Endometrial microvascular endothelial cells (primary cell): ENCODE results near the gene HLA-DQB1. TPM values are rescaled to one million over a fixed set of nuclear protein-coding genes. Genes with fewer than 3 reads are reported as not detected.
"Not testable (repeated sequence)": the region's sequence is repeated elsewhere in the genome, so short reads cannot be mapped to it uniquely, and the experiment has no call there.

Experiments
- in situ Hi-C: cut with HindIII; loops from 2 replicates; pipeline ENCODE4 v1.10.0; 2017; ENCODE audit warnings: low sequenced_read_pairs, low pct_unique_long_range_greater_than_20kb; ENCODE audit errors: inconsistent ontology term
- total RNA-seq: library from RNA; depleted of rRNA; stranded (reverse); fragments of >200 nt; gene quantifications from one replicate; pipeline ENCODE4 v1.2.3, GENCODE V29; 2015; ENCODE audit errors: inconsistent ontology term

Gene HLA-DQB1
- not detected for total RNA-seq

DNA sequence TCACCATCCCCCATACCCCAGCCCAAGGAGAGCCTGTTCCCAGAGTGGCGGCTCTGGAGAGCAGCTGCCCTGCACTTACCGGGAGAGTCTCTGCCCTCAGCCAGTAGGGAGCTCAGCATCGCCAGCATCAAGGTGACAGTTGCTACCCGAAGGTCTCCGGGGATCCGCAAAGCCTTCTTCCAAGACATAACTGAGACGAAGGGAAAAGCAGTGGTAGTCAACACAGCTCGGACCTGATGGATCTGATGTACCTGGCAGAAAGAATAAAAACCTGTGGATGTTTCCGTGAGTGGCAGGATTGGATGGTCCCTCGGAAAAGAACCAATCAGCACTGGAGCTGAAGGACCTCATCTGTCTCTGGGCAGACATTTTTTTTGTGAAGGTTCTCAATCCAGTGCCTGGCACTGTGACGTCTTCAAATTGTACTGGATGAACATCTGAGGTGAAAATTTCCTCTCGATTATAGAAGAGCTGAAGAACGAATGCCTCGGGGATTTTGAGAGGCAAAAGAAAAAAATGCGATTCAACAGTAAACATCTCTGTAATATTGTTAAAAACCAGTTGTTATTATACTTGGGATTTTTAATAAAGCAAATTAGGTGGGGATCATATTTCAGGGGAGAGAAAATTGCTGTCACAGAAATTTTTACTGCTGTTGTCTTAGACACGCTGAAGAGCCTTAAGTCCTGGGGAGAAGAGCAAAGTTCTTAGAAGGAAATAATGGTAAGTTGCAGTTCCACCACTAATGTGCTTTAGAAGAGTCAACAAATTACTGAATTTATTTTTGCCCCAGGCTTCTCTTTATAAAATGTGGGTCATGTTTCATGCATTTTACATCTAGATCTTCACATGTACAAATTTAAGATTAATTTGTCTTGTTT, at the start of gene HLA-DQB1:
Gene HLA-DQB1, minus strand, starts transcription at position 238 of the 881 bp plus-strand sequence. Its CDS starts 50 bp downstream, at position 188.
- in situ Hi-C loops: no loop called here

DNA sequence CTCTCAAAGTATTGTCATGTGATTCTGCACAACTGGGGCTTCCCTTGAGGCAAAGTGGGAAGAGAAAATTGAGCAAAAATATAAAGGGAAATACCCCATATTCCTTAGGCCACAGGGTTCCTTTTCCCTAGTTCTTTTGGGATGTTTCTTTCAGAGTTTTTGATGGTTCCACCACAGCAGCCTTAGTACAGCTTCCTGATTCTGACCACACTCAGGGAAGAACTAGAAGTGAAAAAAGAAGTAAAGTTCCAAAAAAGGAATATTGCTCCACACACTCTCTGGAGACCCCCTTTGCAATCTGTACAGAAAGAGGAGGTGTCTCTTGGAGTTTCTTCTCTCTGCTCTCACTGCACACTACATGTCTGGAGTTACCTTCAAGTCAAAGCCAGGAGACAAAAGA, 46.8 kb upstream of the HLA-DQB1 start:
- in situ Hi-C loops: no loop called here

DNA sequence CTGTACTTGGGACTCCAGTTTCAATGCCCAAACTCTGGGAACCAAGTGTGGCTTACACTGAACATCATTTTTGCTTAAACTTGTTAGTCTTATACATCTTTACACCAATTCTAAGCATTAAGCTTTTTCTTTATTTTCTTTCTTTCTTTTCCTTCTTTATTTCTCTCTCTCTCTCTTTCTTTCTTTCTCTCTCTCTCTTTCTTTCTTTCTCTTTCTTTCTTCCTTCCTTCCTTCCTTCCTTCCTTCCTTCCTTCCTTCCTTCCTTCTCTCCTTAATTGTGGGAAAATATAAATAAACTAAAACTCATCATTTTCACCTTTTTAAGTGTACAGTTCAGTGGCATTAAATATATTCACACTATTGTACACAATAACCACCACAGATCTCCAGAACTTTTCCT, 43.2 kb upstream of the HLA-DQB1 start:
- in situ Hi-C loops: no loop called here

- in situ Hi-C loops: not testable (repeated sequence)
Observed at GRCh38 chr6:32705164-32705563, 38.7 kb upstream of the HLA-DQB1 start.

DNA sequence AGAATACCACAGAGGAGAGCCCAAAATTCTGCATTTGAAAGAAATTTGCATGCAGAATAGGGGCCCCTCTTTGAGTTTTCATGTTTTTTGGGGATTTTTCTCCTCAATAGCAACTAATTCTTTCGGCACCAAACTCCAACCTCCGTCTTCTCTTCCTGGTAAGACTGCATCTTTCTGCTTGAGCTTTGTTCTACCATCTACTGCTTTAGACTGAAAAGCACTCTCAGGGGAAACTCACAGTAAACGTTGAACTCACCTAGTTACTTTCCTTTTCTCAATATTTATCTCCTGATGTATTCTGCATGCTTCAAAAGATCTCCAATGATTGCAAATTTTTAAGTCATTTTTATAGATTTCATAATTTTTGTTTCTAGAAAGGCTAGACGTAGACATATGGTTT, 36.9 kb upstream of the HLA-DQB1 start:
- in situ Hi-C loops: no loop called here

GRCh38 chr6:32700391-32701040, 34.1 kb upstream of the HLA-DQB1 start:
- in situ Hi-C loops: no loop called here

- in situ Hi-C loops: no loop called here
Observed at GRCh38 chr6:32697031-32697430, 30.6 kb upstream of the HLA-DQB1 start.

DNA sequence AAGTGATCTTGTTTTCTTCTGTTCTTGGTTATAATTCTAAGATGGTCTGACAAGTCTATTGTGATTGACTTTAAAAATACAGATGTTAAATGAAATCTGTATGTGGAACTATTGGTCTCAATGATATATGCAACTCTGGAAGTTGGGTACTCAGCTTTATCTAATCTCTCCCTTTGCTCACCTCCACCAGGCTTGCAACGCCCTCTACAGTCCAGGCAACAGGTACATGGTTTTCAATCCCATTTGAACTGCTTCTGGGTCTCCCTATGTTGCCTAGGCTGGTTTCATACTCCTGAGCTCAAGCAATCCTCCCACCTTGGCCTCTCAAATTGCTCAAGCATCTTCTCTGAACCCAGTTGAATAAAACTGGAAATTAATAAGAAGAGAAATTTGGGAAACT, 25.6 kb upstream of the HLA-DQB1 start:
- in situ Hi-C loops: no loop called here

GRCh38 chr6:32689531-32690501, 23.4 kb upstream of the HLA-DQB1 start:
- in situ Hi-C loops: no loop called here

DNA sequence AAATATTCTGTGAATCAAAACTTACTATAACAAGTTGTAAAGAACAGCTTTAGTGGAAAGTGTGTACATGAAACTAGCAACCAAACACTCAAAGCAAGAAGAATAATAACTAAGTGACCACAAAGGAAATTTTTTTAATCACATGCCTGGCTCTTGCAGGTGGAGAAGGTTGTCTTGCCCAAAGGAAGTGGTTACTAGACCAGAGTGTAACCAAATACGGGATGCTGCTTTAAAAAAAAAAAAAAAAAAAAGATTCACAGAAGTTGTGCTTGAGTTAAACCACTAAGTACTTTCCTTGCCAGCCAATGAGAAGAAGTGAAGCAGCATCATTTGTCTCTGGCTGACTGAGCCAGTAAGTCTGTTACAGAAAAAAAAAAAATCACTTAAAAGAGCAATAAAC, 19.1 kb upstream of the HLA-DQB1 start:
- in situ Hi-C loops: no loop called here

- in situ Hi-C loops: no loop called here
Observed at GRCh38 chr6:32684246-32684645, 17.8 kb upstream of the HLA-DQB1 start.

GRCh38 chr6:32680055-32680454, 13.6 kb upstream of the HLA-DQB1 start:
- in situ Hi-C loops: no loop called here

- in situ Hi-C loops: no loop called here
Observed at GRCh38 chr6:32679492-32679891, 13.0 kb upstream of the HLA-DQB1 start.

DNA sequence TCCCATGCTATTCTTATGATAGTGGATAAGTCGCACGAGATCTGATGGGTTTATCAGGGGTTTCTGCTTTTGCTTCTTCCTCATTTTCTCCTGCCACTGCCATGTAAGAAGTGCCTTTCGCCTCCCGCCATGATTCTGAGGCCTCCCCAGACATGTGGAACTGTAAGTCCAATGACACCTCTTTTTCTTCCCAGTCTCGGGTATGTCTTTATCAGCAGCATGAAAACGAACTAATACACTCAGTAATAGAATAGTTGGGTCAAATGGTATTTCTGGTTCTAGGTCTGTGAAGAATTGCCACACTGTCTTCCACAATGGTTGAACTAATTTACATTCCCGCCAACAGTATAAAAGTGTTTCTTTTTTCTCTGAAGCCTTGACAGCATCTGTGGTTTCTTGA, 7.7 kb upstream of the HLA-DQB1 start:
- in situ Hi-C loops: not testable (repeated sequence)

- in situ Hi-C loops: not testable (repeated sequence)
Observed at GRCh38 chr6:32671908-32672307, 5.5 kb upstream of the HLA-DQB1 start.

GRCh38 chr6:32669893-32670292, 3.4 kb upstream of the HLA-DQB1 start:
- in situ Hi-C loops: no loop called here

DNA sequence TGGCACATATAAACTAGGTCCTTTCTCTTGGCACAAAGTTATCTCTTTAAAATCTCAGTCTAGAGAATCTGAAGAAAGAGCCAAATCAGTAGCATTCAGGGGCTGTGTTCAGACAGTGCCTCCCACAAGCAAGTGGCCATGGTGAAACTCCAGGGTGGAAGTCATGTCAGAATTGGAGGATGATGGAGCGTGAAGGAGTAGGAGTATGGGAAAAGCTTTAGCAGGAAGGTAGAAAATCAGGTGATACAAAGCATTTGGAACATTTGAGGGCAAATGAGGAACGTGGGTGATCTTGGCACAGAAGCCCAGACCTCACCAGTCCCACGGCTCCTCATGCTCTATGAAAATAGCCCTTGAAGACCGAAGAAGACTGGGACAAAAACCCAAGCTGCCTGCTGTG, 2.8 kb upstream of the HLA-DQB1 start:
- in situ Hi-C loops: no loop called here

- in situ Hi-C loops: no loop called here
Observed at GRCh38 chr6:32668226-32668747, 1.8 kb upstream of the HLA-DQB1 start.

DNA sequence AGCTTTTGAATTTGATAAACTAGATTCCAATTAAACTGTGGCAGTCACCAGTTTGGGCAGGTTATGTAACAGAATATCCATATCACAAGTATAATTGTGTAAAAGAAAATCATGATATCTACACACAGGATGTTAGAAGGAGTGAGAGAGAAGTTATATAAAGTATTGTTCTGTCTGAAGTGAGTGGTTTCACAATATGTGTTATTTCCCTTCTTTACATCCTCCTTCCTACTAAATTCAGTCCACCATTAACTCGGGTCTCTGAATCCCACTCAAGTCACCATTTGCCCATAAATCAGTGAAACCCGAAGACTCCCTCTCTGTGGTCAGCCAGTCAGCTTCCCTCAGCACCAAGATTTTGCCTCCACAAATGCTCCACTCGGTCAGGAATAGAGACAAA, 796 bp downstream of the HLA-DQB1 start:
- in situ Hi-C loops: no loop called here
